Adrenal gland (tissue), 12 donors: ENCODE results near the gene RSAD2. TPM values are rescaled to one million over a fixed set of nuclear protein-coding genes. Genes with fewer than 3 reads are reported as not detected.

ENCODE experiments used
- DNase-seq, 7 donors: peaks; one replicate each; pipeline ENCODE4 v3.0.0-alpha.2; 2019 to 2020
- H3K27ac ChIP-seq, 5 donors: fragments of 200-600 bp; sonication (generic) in 4 of 5; 1 replicate in 3 of 5; 2 replicates in 2 of 5; pipeline versions ENCODE4 v1.5.1 to v1.8.0; 2016 to 2020; ENCODE audit warnings: mild to moderate bottlenecking in 1 of 5
- H3K27me3 ChIP-seq: fragments of 200-600 bp; 2 replicates; pipeline ENCODE4 v1.8.0; 2021
- H3K36me3 ChIP-seq, 2 donors: fragments of 200-600 bp; replicated peaks in 1 of 2; 1 replicate in 1 of 2; 2 replicates in 1 of 2; pipeline versions ENCODE4 v1.5.1 to v1.8.0; 2018 to 2022
- H3K4me1 ChIP-seq, 2 donors: fragments of 200-600 bp; replicated peaks in 1 of 2; 1 replicate in 1 of 2; 2 replicates in 1 of 2; pipeline versions ENCODE4 v1.5.1 to v1.8.0; 2018 to 2021
- H3K4me3 ChIP-seq, 4 donors: fragments of 200-600 bp; sonication (generic) in 3 of 4; one replicate each; pipeline ENCODE4 v1.5.1; 2016 to 2018
- H3K9me3 ChIP-seq, 3 donors: fragments of 200-600 bp; sonication (generic) in 1 of 3; replicated peaks in 1 of 3; 1 replicate in 2 of 3; 2 replicates in 1 of 3; pipeline versions ENCODE4 v1.5.1 to v1.8.0; 2016 to 2021
- CTCF ChIP-seq, 6 experiments: fragments of 450-650 bp in 4 of 6; fragments of 200-600 bp in 2 of 6; sonication (generic) in 1 of 6; IDR thresholded peaks; 1 replicate in 5 of 6; 2 replicates in 1 of 6; pipeline versions ENCODE4 v1.5.1 to v1.8.0; 2016 to 2021; ENCODE audit warnings: antibody characterized with exemption in 6 of 6, mild to moderate bottlenecking in 2 of 6, moderate library complexity in 1 of 6
- POLR2A ChIP-seq, 2 donors: fragments of 450-650 bp; IDR thresholded peaks; one replicate each; pipeline ENCODE4 v1.6.1; 2017; ENCODE audit warnings: antibody characterized with exemption in 2 of 2, mild to moderate bottlenecking in 2 of 2, moderate library complexity in 1 of 2
- WGBS, 4 donors: extraction: QIAGEN DNeasy Blood & Tissue Kit in 2 of 4; methylation state at CpG; one replicate each; pipeline versions ENCODE4 v1.1.5 to v1.1.7; 2013 to 2017; 5-methylcytosine and 5-hydroxymethylcytosine counted together
- intact Hi-C, 2 donors: fragments of 100-400 bp; cut with DNase I; formaldehyde crosslinking; loops; one replicate each; pipeline versions ENCODE4 v1.14.1 to v1.15.0; 2022 to 2023
- polyA plus RNA-seq, 3 donors: library from polyadenylated mRNA; stranded (reverse); fragments of 200-250 nt in 2 of 3; fragments of 350-450 nt in 1 of 3; fragmentation: Illumina TruSeq in 1 of 3; extraction: RNeasy Lipid Tissue Mini Kit (QIAGEN cat#74804) in 1 of 3; gene quantifications; one replicate each; pipeline ENCODE4 v1.2.3, GENCODE V29; 2013 to 2014
- total RNA-seq, 9 donors: library from RNA; depleted of rRNA in 4 of 9; stranded (reverse); fragments of >200 nt in 4 of 9; fragments of 120-200 nt in 1 of 9; fragmentation: NEBNext Ultra II Directional in 1 of 9; extraction: Animal tissue kit (Norgen Biotek cat#: 25700) in 1 of 9; gene quantifications; one replicate each; pipeline versions ENCODE4 v1.1.0 to v1.2.4, GENCODE V29; 2013 to 2023
- donor health status: healthy with polysubstance abuse.
- donor health status: Bipolar disorder and iron deficiency.
- donor health status: DM: yes; HTN: yes; CAD: no.
- donor health status: DM: no; HTN: no; CAD: no.
- donor health status: DM: no; HTN: no; CAD: no.
- donor health status: DM: yes; HTN: yes; CAD: no.

RSAD2 gene
- total and polyA plus RNA-seq, 12 donors: 1.2 to 11.5 (median 4.1) TPM

- no peaks in the 10 kb centered on the region for H3K9me3 ChIP-seq
- WGBS, 4 donors: 64 to 71% (median 66%) methylated on average over 2 of the region's 2 CpGs
- no peak for TF ChIP-seq CTCF (IDR thresholded peaks at IDR 0.05)
- TF ChIP-seq POLR2A (IDR thresholded peaks at IDR 0.05): no peak
- H3K4me3 ChIP-seq: no peak overlapping the region
- H3K27me3 ChIP-seq: no peaks in the 10 kb centered on the region
- no peaks in the 10 kb centered on the region for H3K4me1 ChIP-seq
- no peaks in the 10 kb centered on the region for H3K36me3 ChIP-seq
- H3K27ac ChIP-seq: no peak overlapping the region
- intact Hi-C loops: no loop called here
- DNase-seq: no peak
Observed at GRCh38 chr2:6832596-6833299, 44.8 kb upstream of the RSAD2 start.

DNA sequence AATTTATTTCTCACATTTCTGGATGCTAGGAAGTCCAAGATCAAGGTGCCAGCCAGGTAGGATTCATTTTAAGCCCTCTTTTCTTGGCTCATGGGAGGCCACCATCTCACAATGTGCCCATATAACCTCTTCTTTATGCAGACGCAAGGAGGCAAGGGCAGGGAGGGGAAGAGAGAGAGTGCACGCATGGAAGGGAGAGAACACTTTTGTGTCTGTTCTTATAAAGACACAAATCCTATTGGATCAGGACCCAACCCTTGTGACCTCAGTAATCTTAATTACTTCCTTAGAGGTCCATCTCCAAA, 44.3 kb upstream of the RSAD2 start:
- H3K27me3 ChIP-seq: no peaks in the 10 kb centered on the region
- H3K27ac ChIP-seq: no peak overlapping the region
- 76 to 94% (median 84%) methylated on average over 2 of the region's 2 CpGs for WGBS, 4 donors
- intact Hi-C loops: no loop called here
- no peak for TF ChIP-seq CTCF (IDR thresholded peaks at IDR 0.05)
- TF ChIP-seq POLR2A (IDR thresholded peaks at IDR 0.05): no peak
- H3K9me3 ChIP-seq: no peaks in the 10 kb centered on the region
- no peak for DNase-seq
- no peak overlapping the region for H3K4me3 ChIP-seq
- H3K36me3 ChIP-seq: no peaks in the 10 kb centered on the region
- H3K4me1 ChIP-seq: no peaks in the 10 kb centered on the region

GRCh38 chr2:6834163-6834562, 43.4 kb upstream of the RSAD2 start:
- intact Hi-C loops: no loop called here

DNA sequence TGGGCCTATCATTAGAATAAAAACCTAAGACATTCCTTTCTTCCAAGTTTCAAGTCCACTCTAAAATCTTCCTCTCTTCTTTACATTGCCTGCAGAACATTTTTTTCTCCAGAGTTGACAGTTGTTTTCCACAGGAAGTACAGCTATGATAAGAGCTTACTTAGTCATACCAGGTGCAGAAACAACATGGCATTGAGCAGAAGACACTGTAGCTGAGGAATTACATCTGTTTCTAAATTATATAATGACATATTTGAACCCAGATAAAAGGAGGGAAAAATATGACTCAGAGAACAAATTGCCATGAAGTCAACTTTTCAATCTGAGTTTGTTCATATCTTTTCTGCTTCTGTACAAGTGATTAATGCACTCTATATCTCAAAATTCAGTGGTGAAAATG, 42.1 kb upstream of the RSAD2 start:
- intact Hi-C loops: no loop called here
- no peak for DNase-seq
- Histone ChIP-seq H3K36me3 (no peaks in the 10 kb centered on the region), H3K9me3 (no peaks in the 10 kb centered on the region), H3K27me3 (no peaks in the 10 kb centered on the region), H3K27ac (no peak overlapping the region), H3K4me3 (no peak overlapping the region), H3K4me1 (no peaks in the 10 kb centered on the region)
- no peak for TF ChIP-seq POLR2A (IDR thresholded peaks at IDR 0.05)
- no peak for TF ChIP-seq CTCF (IDR thresholded peaks at IDR 0.05)

More at GRCh38 chr2:6834163-6834562, 43.4 kb upstream of the RSAD2 start:
- H3K27me3 ChIP-seq: no peaks in the 10 kb centered on the region
- H3K4me1 ChIP-seq: no peaks in the 10 kb centered on the region
- no peaks in the 10 kb centered on the region for H3K36me3 ChIP-seq
- no peak overlapping the region for H3K4me3 ChIP-seq
- no peak overlapping the region for H3K27ac ChIP-seq
- TF ChIP-seq POLR2A (IDR thresholded peaks at IDR 0.05) (no peak), CTCF (IDR thresholded peaks at IDR 0.05) (no peak)
- H3K9me3 ChIP-seq: no peaks in the 10 kb centered on the region
- DNase-seq: no peak
